BLaER1 treated with 17β-estradiol and CSF1 and Interleukin-3, amounts not matched to agents 10 nM and 100 nM (cell line): ENCODE results near the gene NLRC5.

Experiments
- H3K27ac ChIP-seq, 11 experiments: shearing (Covaris generic); formaldehyde crosslinking; 2 replicates each; pipeline ENCODE4 v1.8.1; 2022
- H3K27me3 ChIP-seq, 11 experiments: shearing (Covaris generic); formaldehyde crosslinking; 2 replicates each; pipeline ENCODE4 v1.8.1; 2022
- H3K36me3 ChIP-seq, 11 experiments: shearing (Covaris generic); formaldehyde crosslinking; 2 replicates each; pipeline ENCODE4 v1.8.1; 2022
- H3K4me1 ChIP-seq, 10 experiments: shearing (Covaris generic); formaldehyde crosslinking; 2 replicates each; pipeline ENCODE4 v1.8.1; 2022
- H3K4me2 ChIP-seq, 11 experiments: shearing (Covaris generic); formaldehyde crosslinking; 2 replicates each; pipeline ENCODE4 v1.8.1; 2022
- H3K4me3 ChIP-seq, 10 experiments: shearing (Covaris generic); formaldehyde crosslinking; 2 replicates each; pipeline ENCODE4 v1.8.1; 2022
- H3K9ac ChIP-seq, 11 experiments: shearing (Covaris generic); formaldehyde crosslinking; 2 replicates each; pipeline ENCODE4 v1.8.1; 2022
- H3K9me3 ChIP-seq, 11 experiments: shearing (Covaris generic); formaldehyde crosslinking; replicated peaks in 1 of 11; 2 replicates each; pipeline ENCODE4 v1.8.1; 2022
- H4K20me1 ChIP-seq, 11 experiments: shearing (Covaris generic); formaldehyde crosslinking; 2 replicates each; pipeline ENCODE4 v1.8.1; 2022
- Cebpa-rat ChIP-seq, 11 experiments: shearing (Covaris generic); IDR thresholded peaks; 2 replicates each; pipeline ENCODE4 v1.8.1; 2022

Gene NLRC5

GRCh38 chr16:57023541-57024249 lies 34.3 kb downstream of the NLRC5 start:
- Histone ChIP-seq H3K36me3 (peaks cover 39 to 96% (median 62%) of the 10 kb centered on the region in 11 experiments), H4K20me1 (no peaks in the 10 kb centered on the region; a peak in 1 of 22 replicates), H3K9ac (peak overlapping the region in 3 of 11 experiments; percentile 18 to 44 (median 43); a peak in 4 of 22 replicates), H3K9me3 (no peaks in the 10 kb centered on the region), H3K4me2 (peak overlapping the region in 9 of 11 experiments; percentile 44 to 82 (median 75); a peak in 16 of 22 replicates), H3K4me3 (no peak overlapping the region), H3K27me3 (no peaks in the 10 kb centered on the region), H3K4me1 (peaks cover 24 to 61% (median 41%) of the 10 kb centered on the region in 10 experiments), H3K27ac (peak overlapping the region in 5 of 11 experiments; percentile 3 to 52 (median 17); a peak in 7 of 22 replicates)
- no peak for TF ChIP-seq Cebpa-rat (IDR thresholded peaks at IDR 0.05)

DNA sequence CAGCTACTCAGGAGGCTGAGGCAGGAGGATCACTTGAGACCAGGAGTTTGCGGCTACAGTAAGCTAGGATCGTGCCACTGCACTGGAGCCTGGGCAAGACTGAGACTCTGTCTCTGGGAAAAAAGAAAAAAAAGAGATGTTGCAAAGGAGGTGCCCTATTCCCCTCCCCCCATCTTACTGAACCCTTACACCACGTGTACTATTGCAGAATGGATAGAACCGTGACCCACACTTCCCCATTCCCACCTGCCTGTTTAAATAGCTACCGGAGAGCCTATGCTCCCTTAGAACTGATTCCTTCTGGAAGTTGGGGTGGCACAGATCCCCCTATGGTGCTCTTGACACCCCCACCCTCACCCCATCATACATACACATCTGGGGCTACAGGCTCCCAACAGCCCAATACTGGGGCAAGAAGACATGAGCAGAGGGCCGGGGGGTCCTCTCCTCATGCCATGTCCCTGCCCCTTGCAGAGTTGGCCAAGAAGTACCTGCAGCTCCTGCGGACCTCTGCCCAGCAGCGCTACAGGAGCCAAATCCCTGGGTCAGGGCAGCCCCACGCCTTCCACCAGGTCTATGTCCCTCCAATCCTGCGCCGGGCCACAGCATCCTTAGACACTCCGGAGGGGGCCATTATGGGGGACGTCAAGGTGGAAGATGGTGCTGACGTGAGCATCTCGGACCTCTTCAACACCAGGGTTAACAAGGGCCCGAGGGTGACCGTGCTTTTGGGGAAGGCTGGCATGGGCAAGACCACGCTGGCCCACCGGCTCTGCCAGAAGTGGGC lies 35.7 kb downstream of the NLRC5 start:
- Histone ChIP-seq H3K4me2 (peak overlapping the region in 5 of 11 experiments; percentile 39 to 62 (median 61); a peak in 9 of 22 replicates), H3K27me3 (no peaks in the 10 kb centered on the region), H4K20me1 (no peaks in the 10 kb centered on the region; a peak in 1 of 22 replicates), H3K4me3 (no peak overlapping the region), H3K9ac (no peak overlapping the region), H3K27ac (peak overlapping the region in 3 of 11 experiments; percentile 29 to 36 (median 35); a peak in 3 of 22 replicates), H3K36me3 (peaks cover 25 to 95% (median 54%) of the 10 kb centered on the region in 11 experiments), H3K9me3 (no peaks in the 10 kb centered on the region), H3K4me1 (peaks cover 24 to 61% (median 41%) of the 10 kb centered on the region in 10 experiments)
- TF ChIP-seq Cebpa-rat (IDR thresholded peaks at IDR 0.05) = no peak

DNA sequence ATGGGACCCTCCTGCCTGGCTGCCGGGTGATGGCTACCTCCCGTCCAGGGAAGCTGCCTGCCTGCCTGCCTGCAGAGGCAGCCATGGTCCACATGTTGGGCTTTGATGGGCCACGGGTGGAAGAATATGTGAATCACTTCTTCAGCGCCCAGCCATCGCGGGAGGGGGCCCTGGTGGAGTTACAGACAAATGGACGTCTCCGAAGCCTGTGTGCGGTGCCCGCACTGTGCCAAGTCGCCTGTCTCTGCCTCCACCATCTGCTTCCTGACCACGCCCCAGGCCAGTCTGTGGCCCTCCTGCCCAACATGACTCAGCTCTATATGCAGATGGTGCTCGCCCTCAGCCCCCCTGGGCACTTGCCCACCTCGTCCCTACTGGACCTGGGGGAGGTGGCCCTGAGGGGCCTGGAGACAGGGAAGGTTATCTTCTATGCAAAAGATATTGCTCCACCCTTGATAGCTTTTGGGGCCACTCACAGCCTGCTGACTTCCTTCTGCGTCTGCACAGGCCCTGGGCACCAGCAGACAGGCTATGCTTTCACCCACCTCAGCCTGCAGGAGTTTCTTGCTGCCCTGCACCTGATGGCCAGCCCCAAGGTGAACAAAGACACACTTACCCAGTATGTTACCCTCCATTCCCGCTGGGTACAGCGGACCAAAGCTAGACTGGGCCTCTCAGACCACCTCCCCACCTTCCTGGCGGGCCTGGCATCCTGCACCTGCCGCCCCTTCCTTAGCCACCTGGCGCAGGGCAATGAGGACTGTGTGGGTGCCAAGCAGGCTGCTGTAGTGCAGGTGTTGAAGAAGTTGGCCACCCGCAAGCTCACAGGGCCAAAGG lies 36.8 kb downstream of the NLRC5 start:
- H3K27me3 ChIP-seq = no peaks in the 10 kb centered on the region
- peaks cover 17 to 86% (median 45%) of the 10 kb centered on the region in 11 experiments for H3K36me3 ChIP-seq
- peak overlapping the region in 5 of 11 experiments; percentile 20 to 36 (median 32); a peak in 7 of 22 replicates for H3K27ac ChIP-seq

DNA sequence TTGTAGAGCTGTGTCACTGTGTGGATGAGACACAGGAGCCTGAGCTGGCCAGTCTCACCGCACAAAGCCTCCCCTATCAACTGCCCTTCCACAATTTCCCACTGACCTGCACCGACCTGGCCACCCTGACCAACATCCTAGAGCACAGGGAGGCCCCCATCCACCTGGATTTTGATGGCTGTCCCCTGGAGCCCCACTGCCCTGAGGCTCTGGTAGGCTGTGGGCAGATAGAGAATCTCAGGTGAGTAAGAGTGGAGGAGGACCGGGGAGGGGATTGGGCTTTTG lies 37.4 kb downstream of the NLRC5 start:
- no peaks in the 10 kb centered on the region for H3K9me3 ChIP-seq

More for the DNA sequence above, 36.8 kb downstream of the NLRC5 start:
- Histone ChIP-seq H3K4me2 (peak overlapping the region in 6 of 11 experiments; percentile 2 to 62 (median 58); a peak in 11 of 22 replicates), H4K20me1 (no peaks in the 10 kb centered on the region; a peak in 1 of 22 replicates), H3K9ac (no peak overlapping the region), H3K4me1 (peaks cover 29 to 72% (median 48%) of the 10 kb centered on the region in 10 experiments), H3K4me3 (no peak overlapping the region), H3K9me3 (no peaks in the 10 kb centered on the region)
- TF ChIP-seq Cebpa-rat (IDR thresholded peaks at IDR 0.05) = no peak

DNA sequence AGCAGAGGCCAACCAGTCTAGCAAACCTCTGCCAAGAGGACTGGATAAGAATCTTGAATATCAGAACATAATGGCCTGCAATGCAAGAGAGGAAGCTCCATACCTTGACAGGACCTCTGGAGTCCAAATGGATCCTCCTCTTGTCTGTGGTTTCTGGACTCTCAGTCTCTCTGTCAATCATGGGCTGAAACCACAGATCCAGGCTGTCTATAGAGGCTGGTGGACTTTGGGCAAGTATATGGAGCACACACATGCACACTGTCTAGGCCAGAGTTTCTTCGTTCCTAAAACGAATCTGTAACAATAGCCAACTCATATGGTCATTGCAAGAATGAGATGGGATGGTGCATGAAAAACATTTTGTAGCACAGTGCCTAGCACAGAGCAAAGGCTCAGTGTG lies 37.7 kb downstream of the NLRC5 start:
- Histone ChIP-seq H4K20me1 (no peaks in the 10 kb centered on the region), H3K9ac (no peak overlapping the region), H3K27me3 (no peaks in the 10 kb centered on the region), H3K4me1 (peaks cover 37 to 75% (median 52%) of the 10 kb centered on the region in 10 experiments), H3K27ac (peak overlapping the region in 1 of 11 experiments; percentile 4; a peak in 1 of 22 replicates), H3K4me3 (no peak overlapping the region), H3K36me3 (peaks cover 7 to 81% (median 36%) of the 10 kb centered on the region in 11 experiments; a peak in 21 of 22 replicates), H3K9me3 (no peaks in the 10 kb centered on the region), H3K4me2 (no peak overlapping the region; a peak in 1 of 22 replicates)
- TF ChIP-seq Cebpa-rat (IDR thresholded peaks at IDR 0.05) = no peak

More for the DNA sequence above, 37.4 kb downstream of the NLRC5 start:
- Histone ChIP-seq H3K27ac (peak overlapping the region in 2 of 11 experiments; percentile 4 to 7; a peak in 1 of 22 replicates), H3K4me2 (peak overlapping the region in 4 of 11 experiments; percentile 39 to 62 (median 62); a peak in 2 of 22 replicates), H3K4me1 (peaks cover 34 to 75% (median 53%) of the 10 kb centered on the region in 10 experiments), H3K4me3 (no peak overlapping the region), H3K27me3 (no peaks in the 10 kb centered on the region), H3K9ac (no peak overlapping the region), H4K20me1 (no peaks in the 10 kb centered on the region; a peak in 1 of 22 replicates), H3K36me3 (peaks cover 11 to 81% (median 39%) of the 10 kb centered on the region in 11 experiments)
- TF ChIP-seq Cebpa-rat (IDR thresholded peaks at IDR 0.05) = no peak

DNA sequence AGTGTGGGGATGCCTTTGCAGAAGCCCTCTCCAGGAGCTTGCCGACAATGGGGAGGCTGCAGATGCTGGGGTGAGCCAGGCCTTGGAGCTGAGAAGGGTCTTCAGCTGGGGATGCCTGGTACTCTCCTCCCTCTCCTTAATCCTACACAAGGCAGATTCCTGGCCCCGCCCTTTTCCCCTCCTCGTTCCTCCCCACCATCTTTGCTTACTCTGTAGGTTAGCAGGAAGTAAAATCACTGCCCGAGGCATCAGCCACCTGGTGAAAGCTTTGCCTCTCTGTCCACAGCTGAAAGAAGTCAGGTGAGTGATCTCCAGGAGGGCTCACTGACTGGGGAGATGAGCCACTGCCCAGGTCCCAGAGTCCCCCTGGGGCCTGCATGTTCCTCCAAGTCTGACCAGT lies 38.7 kb downstream of the NLRC5 start:
- H3K4me3 ChIP-seq = no peak overlapping the region
- no peak overlapping the region for H3K4me2 ChIP-seq
- H4K20me1 ChIP-seq = no peaks in the 10 kb centered on the region
- no peak for TF ChIP-seq Cebpa-rat (IDR thresholded peaks at IDR 0.05)
- peaks cover 33 to 75% (median 49%) of the 10 kb centered on the region in 10 experiments for H3K4me1 ChIP-seq
- peak overlapping the region in 1 of 11 experiments; percentile 18; a peak in 1 of 22 replicates for H3K27ac ChIP-seq
- no peak overlapping the region for H3K9ac ChIP-seq
- H3K27me3 ChIP-seq = no peaks in the 10 kb centered on the region
- peaks cover 0 to 79% (median 29%) of the 10 kb centered on the region in 11 experiments; a peak in 18 of 22 replicates for H3K36me3 ChIP-seq
- no peaks in the 10 kb centered on the region for H3K9me3 ChIP-seq

GRCh38 chr16:57029161-57030160 lies 40.1 kb downstream of the NLRC5 start:
- peaks cover 23 to 75% (median 44%) of the 10 kb centered on the region in 10 experiments for H3K4me1 ChIP-seq
- H4K20me1 ChIP-seq = no peaks in the 10 kb centered on the region
- H3K36me3 ChIP-seq = peaks cover 1 to 75% (median 29%) of the 10 kb centered on the region in 11 experiments; a peak in 18 of 22 replicates
- no peaks in the 10 kb centered on the region for H3K9me3 ChIP-seq
- H3K9ac ChIP-seq = no peak overlapping the region
- H3K27ac ChIP-seq = no peak overlapping the region
- no peak overlapping the region for H3K4me2 ChIP-seq
- no peak overlapping the region for H3K4me3 ChIP-seq
- H3K27me3 ChIP-seq = no peaks in the 10 kb centered on the region
- no peak for TF ChIP-seq Cebpa-rat (IDR thresholded peaks at IDR 0.05)
